SK-N-SH (cell line): ENCODE measurements around the gene CSNK1G2. TPM values are rescaled to one million over a fixed set of nuclear protein-coding genes. Genes with fewer than 3 reads are reported as not detected.
"Not testable (repeated sequence)": the region's sequence is repeated elsewhere in the genome, so short reads cannot be mapped to it uniquely, and the experiment has no call there.

Experiments used
- CTCF ChIA-PET: fragments of 300-600, 350-600 bp; formaldehyde crosslinking; extraction: SDS; loops from one replicate; lab custom pipeline; 2021; lab: Yijun Ruan, JAX
- POLR2A ChIA-PET: fragments of 350-600 bp; sonication (Branson Sonifier 250); formaldehyde crosslinking; extraction: SDS; loops from one replicate; lab custom pipeline; 2020; ENCODE audit warnings: antibody characterized with exemption, inconsistent platforms; lab: Yijun Ruan, JAX
- DNase-seq: peaks from one replicate; pipeline ENCODE4 v3.0.0; 2012
- H2AFZ ChIP-seq: fragments of 200-600 bp; sonication (generic); 2 replicates; pipeline ENCODE4 v1.8.1; 2016; ENCODE audit warnings: antibody characterized with exemption, mild to moderate bottlenecking, low read depth
- H3F3A ChIP-seq: fragments of 200-600 bp; sonication (generic); replicated peaks from 2 replicates; pipeline ENCODE3; 2016; ENCODE audit warnings: antibody characterized with exemption, mild to moderate bottlenecking; ENCODE audit not compliant: insufficient read depth
- H3K27ac ChIP-seq, 2 experiments: fragments of 200-500 bp in 1 of 2; fragments of 200-600 bp in 1 of 2; sonication (Bioruptor generic) in 1 of 2; sonication (generic), shearing (Covaris generic) in 1 of 2; 2 replicates each; pipeline versions ENCODE4 v1.5.1 to v1.6.1; 2014 to 2016; ENCODE audit warnings: low read depth in 2 of 2, inconsistent platforms in 1 of 2, low read length in 1 of 2, mild to moderate bottlenecking in 1 of 2, mixed read lengths in 1 of 2
- H3K27me3 ChIP-seq: fragments of 200-600 bp; sonication (generic), shearing (Covaris generic); 2 replicates; pipeline ENCODE4 v1.6.1; 2016; ENCODE audit warnings: mixed run types; ENCODE audit not compliant: insufficient read depth
- H3K36me3 ChIP-seq, 2 experiments: fragments of 200-500 bp in 1 of 2; fragments of 200-600 bp in 1 of 2; sonication (Bioruptor generic) in 1 of 2; sonication (generic) in 1 of 2; replicated peaks in 1 of 2; 2 replicates each; pipeline versions ENCODE3 to v1.5.1; 2014 to 2016; ENCODE audit warnings: low read length in 1 of 2, mild to moderate bottlenecking in 1 of 2; ENCODE audit not compliant: insufficient read depth in 2 of 2, control insufficient read depth in 1 of 2
- H3K4me1 ChIP-seq, 2 experiments: fragments of 200-500 bp in 1 of 2; fragments of 200-600 bp in 1 of 2; sonication (Bioruptor generic) in 1 of 2; sonication (generic), shearing (Covaris generic) in 1 of 2; 2 replicates each; pipeline versions ENCODE4 v1.5.1 to v1.6.1; 2014 to 2016; ENCODE audit warnings: low read depth in 1 of 2, low read length in 1 of 2, mixed run types in 1 of 2; ENCODE audit not compliant: insufficient read depth in 2 of 2, control insufficient read depth in 1 of 2
- H3K4me2 ChIP-seq: fragments of 200-600 bp; sonication (generic), shearing (Covaris generic); 2 replicates; pipeline ENCODE4 v1.6.1; 2017; ENCODE audit warnings: mixed run types
- H3K4me3 ChIP-seq, 2 experiments: fragments of 200-500 bp in 1 of 2; fragments of 200-600 bp in 1 of 2; sonication (Bioruptor generic) in 1 of 2; sonication (generic), shearing (Covaris generic) in 1 of 2; 2 replicates each; pipeline versions ENCODE4 v1.5.1 to v1.8.1; 2014 to 2016; ENCODE audit warnings: low read depth in 2 of 2, inconsistent platforms in 1 of 2, low read length in 1 of 2, mild to moderate bottlenecking in 1 of 2, mixed read lengths in 1 of 2, moderate library complexity in 1 of 2
- H3K79me2 ChIP-seq: fragments of 200-600 bp; sonication (generic); 2 replicates; pipeline ENCODE4 v1.8.1; 2017; ENCODE audit warnings: mild to moderate bottlenecking; ENCODE audit not compliant: insufficient read depth
- H3K9ac ChIP-seq: fragments of 200-600 bp; sonication (generic); 2 replicates; pipeline ENCODE4 v1.6.1; 2017; ENCODE audit warnings: mixed run types
- H3K9me2 ChIP-seq: fragments of 200-600 bp; sonication (generic); 2 replicates; pipeline ENCODE4 v1.6.1; 2017; ENCODE audit warnings: mixed run types
- H3K9me3 ChIP-seq: fragments of 200-600 bp; sonication (generic); 2 replicates; pipeline ENCODE4 v1.6.1; 2017; ENCODE audit warnings: mixed run types, mild to moderate bottlenecking, moderate library complexity
- H4K20me1 ChIP-seq: fragments of 200-600 bp; sonication (generic); 2 replicates; pipeline ENCODE4 v1.6.1; 2017; ENCODE audit warnings: mild to moderate bottlenecking, mixed run types; ENCODE audit not compliant: insufficient read depth
- CHD2 ChIP-seq: fragments of 150-350 bp; IDR thresholded peaks from 2 replicates; pipeline ENCODE4 v1.6.1; 2018; ENCODE audit warnings: low read length; ENCODE audit not compliant: partially characterized antibody
- EP300 ChIP-seq, 2 experiments: IDR thresholded peaks; 2 replicates each; pipeline versions ENCODE4 v1.4.0 to v1.6.1; 2012; ENCODE audit warnings: borderline replicate concordance in 1 of 2, low read depth in 1 of 2, low read length in 1 of 2
- EZH2phosphoT487 ChIP-seq: fragments of 200-600 bp; sonication (generic); IDR thresholded peaks from 2 replicates; pipeline ENCODE4 v1.6.1; 2017; ENCODE audit warnings: low read depth, mixed run types, mild to moderate bottlenecking, antibody characterized with exemption, moderate library complexity, borderline replicate concordance
- FOSL2 ChIP-seq: IDR thresholded peaks from 2 replicates; pipeline ENCODE4 v1.4.0; 2012; ENCODE audit warnings: low read depth, mild to moderate bottlenecking, moderate library complexity, borderline replicate concordance
- FOXJ3 ChIP-seq: sonication (generic); formaldehyde crosslinking; IDR thresholded peaks from 2 replicates; pipeline ENCODE4 v1.5.1; 2020; ENCODE audit warnings: mild to moderate bottlenecking, missing genetic modification reagents
- GATA2 ChIP-seq: sonication (generic); formaldehyde crosslinking; IDR thresholded peaks from 2 replicates; pipeline ENCODE4 v1.5.0; 2020; ENCODE audit warnings: mild to moderate bottlenecking, missing genetic modification reagents
- MAX ChIP-seq: IDR thresholded peaks from 2 replicates; pipeline ENCODE4 v1.4.0; 2012; ENCODE audit warnings: low read depth
- MEF2A ChIP-seq: IDR thresholded peaks from 2 replicates; pipeline ENCODE4 v1.4.0; 2012; ENCODE audit warnings: low read depth, borderline replicate concordance
- PBX3 ChIP-seq: IDR thresholded peaks from 2 replicates; pipeline ENCODE4; 2012
- RAD21 ChIP-seq: IDR thresholded peaks from 2 replicates; pipeline ENCODE4 v1.6.1; 2012; ENCODE audit warnings: mild to moderate bottlenecking, low read length
- REST ChIP-seq: IDR thresholded peaks from 2 replicates; pipeline ENCODE4 v1.6.1; 2012; ENCODE audit warnings: mild to moderate bottlenecking, low read depth, low read length, moderate library complexity
- RFX5 ChIP-seq: IDR thresholded peaks from 2 replicates; pipeline ENCODE4 v1.6.1; 2012; ENCODE audit warnings: mild to moderate bottlenecking, improper control_type of control experiment, low read length
- SIN3A ChIP-seq: IDR thresholded peaks from 2 replicates; pipeline ENCODE4 v1.6.1; 2012; ENCODE audit warnings: low read depth, mild to moderate bottlenecking, low read length, moderate library complexity, borderline replicate concordance
- SMC3 ChIP-seq: IDR thresholded peaks from 2 replicates; pipeline ENCODE4 v1.6.1; 2012; ENCODE audit warnings: low read depth, low read length, improper control_type of control experiment
- USF2 ChIP-seq: fragments of 150-350 bp; IDR thresholded peaks from 2 replicates; pipeline ENCODE4 v1.6.1; 2017; ENCODE audit warnings: antibody characterized with exemption, low read length, low read depth, borderline replicate concordance
- WGBS: methylation state at CpG from one replicate; pipeline ENCODE4 v1.1.6; 2017; ENCODE audit warnings: low lambda C conversion rate; 5-methylcytosine and 5-hydroxymethylcytosine counted together
- polyA plus RNA-seq, 3 experiments: library from polyadenylated mRNA; depleted of rRNA; stranded (reverse); fragments of >200 nt; gene quantifications; 2 replicates each; pipeline ENCODE4 v1.2.3, GENCODE V29; 2012

The CSNK1G2 gene
- polyA plus RNA-seq, 1 of the 3 experiments (the other 2 are of a cell fraction), result 79.4 TPM

- no peak for TF ChIP-seq SMC3
- TF ChIP-seq REST, result no peak
- no peak for TF ChIP-seq PBX3
- TF ChIP-seq USF2, result no peak
- no peak for TF ChIP-seq FOXJ3 (CRISPR knock-in tag)
- TF ChIP-seq EP300 (IDR thresholded peaks at IDR 0.05; ENCODE audit: borderline replicate concordance in 1 of 2, low read depth in 1 of 2, low read length in 1 of 2), result no peak
- no peak for TF ChIP-seq SIN3A
- no peak for TF ChIP-seq CHD2
- TF ChIP-seq GATA2, result no peak
- no peak for TF ChIP-seq RFX5
- TF ChIP-seq RAD21, result no peak
- no peak for TF ChIP-seq FOSL2
- no peak for TF ChIP-seq MAX
- TF ChIP-seq EZH2phosphoT487, result no peak
- no peak for TF ChIP-seq MEF2A
- ChIA-PET POLR2A (no interaction called here), CTCF (no interaction called here)
- Histone ChIP-seq H3K27ac (no peak overlapping the region), H3F3A (peaks cover 18% of the 10 kb centered on the region), H3K4me2 (no peak overlapping the region), H3K9me3 (no peaks in the 10 kb centered on the region), H3K9me2 (no peaks in the 10 kb centered on the region), H3K27me3 (no peaks in the 10 kb centered on the region), H3K9ac (no peak overlapping the region), H4K20me1 (0 out of 2 replicates have a peak, but pooled peaks cover 6% of the 10 kb centered on the region), H2AFZ (no peak overlapping the region), H3K36me3 (peaks cover 16 to 42% of the 10 kb centered on the region in 2 experiments), H3K79me2 (no peaks in the 10 kb centered on the region), H3K4me1 (no peaks in the 10 kb centered on the region), H3K4me3 (no peak overlapping the region)
- no peak for DNase-seq
- WGBS, result 91% methylated on average over 26 of the region's 42 CpGs
These were observed 46.5 kb downstream of the CSNK1G2 start for GRCh38 chr19:1987197-1988187.

GRCh38 chr19:1988464-1988863 lies 47.5 kb downstream of the CSNK1G2 start:
- CTCF ChIA-PET, H3K27me3 ChIP-seq, H4K20me1 ChIP-seq, H3K4me2 ChIP-seq, H2AFZ ChIP-seq, H3K4me1 ChIP-seq, H3K4me3 ChIP-seq, H3K9me3 ChIP-seq, H3K27ac ChIP-seq, DNase-seq, H3K79me2 ChIP-seq, H3K9ac ChIP-seq, POLR2A ChIA-PET, H3K9me2 ChIP-seq: not testable (repeated sequence)
- 91% methylated on average over 10 of the region's 10 CpGs for WGBS
- H3K36me3 ChIP-seq, result peaks cover 16 to 46% of the 10 kb centered on the region in 2 experiments
- peaks cover 18% of the 10 kb centered on the region for H3F3A ChIP-seq
